IPS DF 4.7 (cell line): Measurements from ENCODE around the gene YJU2.
A peak's percentile ranks its signal among the peaks of the same experiment; 100 is the strongest.
"Not testable (repeated sequence)": the region's sequence is repeated elsewhere in the genome, so short reads cannot be mapped to it uniquely, and the experiment has no call there.

Source experiments
- DNase-seq: peaks from one replicate; pipeline ENCODE4 v3.0.0-alpha.2; 2013; ENCODE audit warnings: low spot score; ENCODE audit errors: extremely low read depth

The YJU2 gene

DNA sequence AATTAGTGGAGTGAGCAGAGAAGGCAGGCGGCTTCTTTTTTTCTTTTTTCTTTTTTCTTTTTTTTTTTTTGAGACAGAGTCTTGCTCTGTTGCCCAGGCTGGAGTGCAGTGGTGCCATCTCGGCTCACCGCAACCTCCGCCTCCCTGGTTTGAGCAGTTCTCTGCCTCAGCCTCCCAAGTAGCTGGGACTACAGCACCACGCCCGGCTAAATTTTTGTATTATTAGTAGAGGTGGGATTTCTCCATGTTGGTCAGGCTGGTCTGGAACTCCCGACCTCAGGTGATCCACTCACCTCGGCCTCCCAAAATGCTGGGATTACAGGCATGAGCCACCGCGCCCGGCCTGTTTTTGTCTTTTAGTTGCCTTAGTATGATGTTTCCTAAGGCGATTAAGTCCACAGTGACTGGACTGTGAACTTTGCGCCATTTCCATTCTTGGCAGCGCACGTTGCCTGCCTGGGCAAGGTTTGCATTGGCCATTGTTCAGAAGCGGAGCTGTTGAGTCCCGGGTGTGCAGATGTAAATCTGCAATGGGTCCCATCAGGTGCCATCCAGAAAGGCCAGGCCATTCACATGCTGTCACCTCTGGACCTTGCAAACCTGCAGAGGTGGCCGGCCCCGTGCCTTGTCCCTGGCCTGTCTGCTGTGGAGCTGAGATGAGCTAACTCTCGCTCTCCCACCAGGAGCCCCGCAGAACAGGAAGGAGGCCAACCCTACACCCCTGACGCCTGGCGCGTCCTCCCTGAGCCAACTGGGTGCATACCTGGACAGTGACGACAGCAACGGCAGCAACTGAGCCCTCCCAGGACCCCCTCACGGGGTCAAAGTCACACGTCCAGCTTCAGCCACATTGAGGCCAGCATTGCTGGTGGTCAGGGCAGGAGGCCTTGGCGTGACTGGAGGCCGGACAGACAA, 21.3 kb downstream of the YJU2 start:
- no peak for DNase-seq

DNA sequence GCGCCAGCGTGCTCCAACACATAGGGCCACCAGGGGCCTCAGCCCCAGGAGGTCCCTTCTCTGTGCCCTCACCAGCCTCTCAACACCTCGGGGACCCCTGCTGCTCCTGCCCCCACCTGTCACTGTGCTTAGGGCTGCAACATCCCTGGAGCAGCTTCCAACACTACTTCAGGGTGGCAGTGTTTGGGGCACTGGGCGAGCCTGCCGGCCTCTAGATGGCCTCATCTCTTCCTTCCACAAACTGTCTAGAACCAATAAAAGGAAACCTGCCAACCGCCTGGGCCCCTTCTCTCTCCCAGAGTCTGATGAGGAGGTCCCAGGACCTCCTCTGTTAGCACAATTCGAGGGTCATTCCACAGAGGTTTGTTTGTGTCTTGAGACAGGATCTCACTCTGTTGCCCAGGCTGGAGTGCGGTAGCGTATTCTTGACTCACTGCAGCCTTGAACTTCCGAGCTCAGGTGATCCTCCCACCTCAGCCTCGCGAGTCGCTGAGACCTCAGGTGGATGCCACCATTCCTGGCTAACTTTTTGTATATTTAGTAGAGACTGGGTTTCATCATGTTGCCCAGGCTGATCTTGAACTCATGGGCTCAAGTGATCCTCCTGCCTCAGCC, 22.0 kb downstream of the YJU2 start:
- DNase-seq = no peak

DNA sequence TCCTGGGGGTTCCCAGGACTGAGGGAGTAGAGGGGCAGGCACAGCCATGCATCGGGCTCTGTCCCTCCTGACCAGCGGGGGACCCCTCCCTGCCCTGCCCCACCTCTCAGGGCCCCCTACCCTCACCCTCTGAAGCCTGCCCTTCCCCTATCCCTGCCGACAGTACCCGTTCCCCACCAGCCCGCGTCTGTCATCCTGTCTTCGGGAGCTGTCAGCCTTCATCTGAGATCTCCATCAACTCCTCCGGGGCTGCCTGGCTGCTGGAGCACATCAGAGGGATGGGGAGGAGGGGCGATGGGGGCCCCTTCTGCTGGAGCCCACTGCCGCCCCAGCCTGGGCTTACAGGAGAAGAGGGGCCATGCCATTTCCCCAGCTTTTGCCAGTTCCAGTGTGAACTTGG, 26.0 kb downstream of the YJU2 start:
- DNase-seq = no peak

DNA sequence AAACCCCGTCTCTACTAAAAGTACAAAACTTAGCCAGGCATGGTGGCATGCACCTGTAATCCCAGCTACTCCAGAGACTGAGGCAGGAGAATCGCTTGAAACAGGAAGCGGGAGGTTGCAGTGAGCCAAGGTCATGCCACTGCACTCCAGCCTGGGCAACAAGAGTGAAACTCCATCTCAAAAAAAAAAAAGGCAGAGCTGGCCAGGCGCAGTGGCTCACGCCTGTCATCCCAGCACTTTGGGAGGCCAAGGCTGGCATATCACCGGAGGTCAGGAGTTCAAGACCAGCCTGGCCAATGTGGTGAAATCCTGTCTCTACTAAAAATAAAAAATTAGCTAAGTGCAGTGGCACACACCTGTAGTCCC, 27.4 kb downstream of the YJU2 start:
- not testable (repeated sequence) for DNase-seq

DNA sequence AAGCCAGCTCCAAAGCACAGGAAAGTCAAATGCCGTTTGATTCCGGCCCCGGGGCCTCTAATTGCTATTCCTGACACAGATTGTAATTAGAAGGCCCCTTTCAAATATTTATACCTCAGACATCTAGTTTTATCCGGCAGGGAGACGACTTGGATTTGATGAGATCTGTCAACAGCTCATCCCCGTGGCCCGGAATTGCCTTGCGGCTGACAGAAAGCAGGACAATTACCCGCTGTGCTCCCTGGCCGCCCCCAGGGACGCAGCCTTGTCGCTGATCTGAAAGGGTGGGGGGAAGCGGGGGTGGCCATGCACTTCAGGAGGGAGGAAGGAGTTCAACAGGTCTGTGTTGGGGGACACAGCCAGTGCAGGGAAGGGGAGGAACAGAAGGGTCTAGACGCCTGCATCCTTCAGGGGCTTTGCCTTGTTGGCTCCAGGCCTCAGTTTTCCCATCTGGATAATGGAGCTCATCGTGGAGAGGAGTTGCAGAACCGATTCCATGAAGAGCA, 30.4 kb downstream of the YJU2 start:
- DNase-seq = no peak

DNA sequence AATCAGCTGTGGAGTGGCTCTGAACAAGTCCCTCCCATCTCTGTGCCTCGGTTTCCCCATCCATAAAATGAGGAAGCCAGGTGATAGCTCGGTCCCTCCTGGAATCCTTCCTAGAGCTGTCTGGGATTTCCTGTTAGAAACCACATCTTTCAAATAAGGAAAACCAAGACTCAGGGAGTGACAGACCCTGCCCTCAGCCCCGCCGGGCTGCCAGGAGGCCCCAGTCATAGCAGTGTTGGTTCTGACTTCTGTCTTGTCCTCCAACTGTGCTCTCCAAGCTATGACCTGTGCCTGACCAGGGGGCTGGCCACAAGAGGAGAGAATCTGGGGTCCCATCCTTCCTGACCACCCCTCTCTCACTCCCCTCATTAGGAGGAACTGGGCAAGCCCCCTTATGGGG, 31.1 kb downstream of the YJU2 start:
- DNase-seq = no peak

DNA sequence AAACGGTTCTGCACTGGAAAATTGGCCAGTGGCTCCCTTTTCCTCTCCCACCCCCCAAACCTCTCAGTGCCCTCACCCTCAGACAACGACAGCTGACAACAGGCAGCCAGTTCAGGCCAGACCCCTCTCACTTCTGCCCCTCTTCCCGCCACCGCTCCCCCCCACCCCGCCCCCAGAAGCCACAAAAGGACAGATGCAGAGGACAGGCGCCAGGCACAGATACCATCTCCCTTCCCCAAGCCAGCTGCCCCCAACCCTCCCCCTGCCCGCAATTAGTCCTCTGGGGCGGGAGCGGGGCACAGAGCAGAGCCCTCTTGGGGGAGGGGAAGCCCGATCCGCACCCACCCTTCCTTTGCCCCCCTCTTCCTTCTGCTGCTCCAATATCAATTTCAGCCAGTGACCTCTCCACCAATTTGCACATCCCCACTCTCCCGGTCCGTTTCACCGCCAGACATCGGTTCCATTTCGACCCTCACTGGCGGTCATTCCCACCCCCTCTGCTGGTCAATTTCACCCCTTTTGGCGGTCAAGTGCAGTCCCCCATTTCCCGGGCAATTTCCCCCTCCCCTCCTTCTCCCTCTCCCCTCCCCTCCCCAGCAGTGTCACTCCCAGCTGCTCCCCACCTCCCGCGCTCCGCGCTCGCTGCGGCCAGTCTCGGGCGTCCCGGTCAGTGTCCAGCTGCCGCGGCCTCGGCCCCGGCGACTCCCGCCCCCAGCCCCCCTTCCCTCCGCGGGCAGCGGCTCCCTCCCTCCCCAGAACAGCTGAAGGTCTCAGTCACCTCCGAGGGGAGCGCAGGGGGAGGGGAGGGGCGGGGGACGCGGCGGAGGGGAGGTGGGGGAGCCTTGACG, 31.8 kb downstream of the YJU2 start, which contains the start of gene SHD:
TSS of gene SHD (plus strand) at position 848 of the 848 bp plus-strand sequence. CDS start 798 bp downstream, outside the sequence.
- no peak for DNase-seq

DNA sequence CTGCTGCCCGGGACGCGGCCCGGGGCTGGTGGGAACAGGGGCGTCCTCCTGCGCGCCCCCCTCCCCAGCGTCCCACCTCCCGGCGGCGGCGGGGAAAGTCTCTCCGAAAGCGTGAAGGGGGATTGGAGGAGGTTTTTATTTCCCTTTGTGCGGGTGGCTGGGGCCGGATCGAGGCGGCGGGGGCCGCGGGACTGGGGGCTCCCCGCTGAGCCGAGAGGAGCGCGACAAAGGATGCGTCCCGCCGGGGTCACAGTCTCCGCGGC, 32.3 kb downstream of the YJU2 start:
- no peak for DNase-seq

DNA sequence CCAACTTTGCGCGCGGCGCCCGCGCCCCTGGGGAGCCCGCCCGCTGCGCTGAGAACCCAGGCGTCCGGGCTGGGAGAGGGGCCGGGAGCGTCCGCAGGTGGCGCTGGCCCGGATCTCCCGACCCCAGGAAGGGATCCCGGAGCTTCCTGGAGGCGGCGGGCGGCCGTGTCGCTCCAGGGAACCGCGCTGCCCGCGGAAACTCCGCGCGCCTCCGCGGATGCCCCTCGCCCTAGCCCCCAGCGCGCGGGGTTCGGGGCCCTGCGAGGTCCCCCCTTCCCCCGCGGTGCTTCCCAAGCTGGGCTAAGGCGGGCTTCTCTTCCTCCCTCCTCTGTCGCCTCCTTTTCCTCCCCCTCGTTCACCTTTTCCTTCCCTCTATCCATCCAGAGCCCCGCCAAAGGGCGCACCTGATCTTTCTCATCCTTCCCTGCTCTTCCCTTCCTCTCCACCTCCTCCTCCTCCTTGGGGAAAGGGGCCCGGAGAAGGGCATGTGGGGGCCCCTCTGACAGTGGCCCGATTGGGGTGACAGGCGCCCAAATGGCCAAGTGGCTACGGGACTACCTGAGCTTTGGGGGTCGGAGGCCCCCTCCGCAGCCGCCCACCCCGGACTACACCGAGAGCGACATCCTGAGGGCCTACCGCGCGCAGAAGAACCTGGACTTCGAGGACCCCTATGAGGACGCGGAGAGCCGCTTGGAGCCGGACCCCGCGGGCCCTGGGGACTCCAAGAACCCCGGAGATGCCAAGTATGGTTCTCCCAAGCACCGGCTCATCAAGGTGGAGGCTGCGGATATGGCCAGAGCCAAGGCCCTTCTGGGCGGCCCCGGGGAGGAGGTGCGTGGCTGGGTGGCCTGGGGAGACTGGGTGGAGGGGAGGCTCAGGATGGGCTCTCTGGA, 32.9 kb downstream of the YJU2 start:
- DNase-seq = no peak

DNA sequence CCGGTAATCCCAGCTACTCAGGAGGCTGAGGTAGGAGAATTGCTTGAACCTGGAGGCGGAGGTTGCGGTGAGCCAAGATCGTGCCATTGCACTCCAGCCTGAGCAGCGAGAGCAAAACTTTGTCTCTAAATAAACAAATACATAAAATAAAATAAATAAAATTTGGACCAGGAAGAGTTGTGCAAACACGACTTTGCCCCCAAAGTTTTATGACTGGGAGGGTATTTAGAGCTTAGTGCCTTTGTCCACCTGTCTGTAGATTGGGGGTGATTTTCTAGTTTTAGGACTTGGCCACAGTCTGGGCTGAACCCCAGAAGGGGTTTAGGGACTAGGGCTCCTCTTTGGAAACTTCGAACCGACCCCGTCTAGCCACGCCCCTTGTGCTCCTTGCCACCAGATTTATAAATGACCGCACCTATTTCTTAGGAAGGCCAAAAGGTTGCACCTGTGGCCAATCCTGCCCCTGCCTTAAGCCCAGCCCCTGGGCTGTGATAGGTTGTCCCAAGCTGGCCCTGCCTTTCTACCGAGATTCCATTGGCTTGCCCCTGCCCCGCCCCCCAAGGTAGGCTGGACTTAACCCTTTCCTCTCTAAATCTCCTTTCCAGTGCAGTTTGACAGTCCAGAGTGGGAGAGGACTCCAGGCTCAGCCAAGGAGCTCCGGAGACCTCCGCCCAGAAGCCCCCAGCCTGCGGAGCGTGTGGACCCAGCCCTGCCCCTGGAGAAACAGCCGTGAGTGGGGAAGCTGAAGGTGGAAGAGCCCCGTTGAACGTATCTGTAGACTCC, 37.5 kb downstream of the YJU2 start:
- DNase-seq = peak; percentile 86

DNA sequence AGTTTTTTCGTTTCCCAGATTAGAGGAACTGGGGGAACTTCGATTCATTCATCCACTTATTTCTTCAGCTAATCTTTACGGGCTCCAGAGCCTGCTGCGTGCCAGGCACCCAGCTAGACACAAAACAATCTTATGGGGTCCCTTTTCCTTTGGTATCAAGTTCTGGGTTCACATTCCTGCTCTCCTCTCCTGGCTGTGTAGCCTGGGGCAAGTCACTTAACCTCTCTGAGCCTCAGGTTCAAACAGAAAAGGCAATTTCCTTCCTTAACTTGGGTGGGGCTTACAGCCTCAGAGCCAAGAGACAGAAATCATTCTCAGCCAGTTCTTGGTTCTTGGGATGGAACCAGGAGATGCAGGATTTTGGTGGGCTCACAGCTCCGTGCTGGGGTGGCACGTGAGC, 38.1 kb downstream of the YJU2 start:
- no peak for DNase-seq

DNA sequence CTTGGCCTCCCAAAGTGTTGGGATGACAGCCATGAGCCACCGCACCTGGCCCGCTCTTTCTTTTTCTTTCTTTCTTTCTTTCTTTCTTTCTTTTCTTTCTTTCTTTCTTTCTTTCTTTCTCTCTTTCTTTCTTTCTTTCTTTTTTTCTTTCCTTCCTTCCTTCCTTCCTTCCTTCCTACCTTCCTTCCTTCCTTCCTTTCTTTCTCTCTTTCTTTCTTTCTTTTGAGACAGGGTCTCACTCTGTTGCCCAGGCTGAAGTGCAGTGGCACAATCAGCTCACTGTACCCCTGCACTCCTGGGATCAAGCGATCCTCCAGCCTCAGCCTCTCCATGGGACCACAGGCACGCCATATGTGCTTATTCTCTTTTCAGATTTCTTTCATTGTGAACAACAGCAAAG, 39.3 kb downstream of the YJU2 start:
- DNase-seq = not testable (repeated sequence)

DNA sequence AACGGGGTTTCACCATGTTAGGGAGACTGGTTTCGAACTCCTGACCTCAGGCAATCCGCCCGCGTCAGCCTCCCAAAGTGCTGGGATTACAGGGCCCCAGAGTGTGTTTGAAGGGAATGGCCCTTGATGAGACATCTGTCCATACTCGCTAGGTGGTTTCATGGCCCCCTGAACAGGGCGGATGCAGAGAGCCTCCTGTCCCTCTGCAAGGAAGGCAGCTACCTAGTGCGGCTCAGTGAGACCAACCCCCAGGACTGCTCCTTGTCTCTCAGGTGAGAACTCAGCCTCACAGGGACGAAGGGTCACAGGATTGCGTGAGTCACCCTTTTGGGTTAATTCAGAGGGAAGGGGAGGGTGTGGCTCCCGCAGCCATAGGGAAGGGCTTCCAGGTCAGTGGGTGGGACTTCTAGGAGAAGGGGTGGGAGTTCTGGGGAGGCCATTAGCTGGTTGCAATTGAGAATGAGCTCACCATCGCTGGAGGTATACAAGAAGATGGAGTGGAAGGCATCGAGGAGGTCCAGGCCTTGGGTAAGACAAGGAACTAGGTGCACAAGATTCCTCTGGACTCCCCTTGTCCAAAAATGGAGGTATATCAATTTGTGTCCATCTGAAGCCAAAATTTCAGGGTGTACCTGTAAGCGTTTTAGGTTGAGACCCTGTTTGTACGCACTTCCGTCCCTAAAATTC, 41.4 kb downstream of the YJU2 start:
- no peak for DNase-seq

DNA sequence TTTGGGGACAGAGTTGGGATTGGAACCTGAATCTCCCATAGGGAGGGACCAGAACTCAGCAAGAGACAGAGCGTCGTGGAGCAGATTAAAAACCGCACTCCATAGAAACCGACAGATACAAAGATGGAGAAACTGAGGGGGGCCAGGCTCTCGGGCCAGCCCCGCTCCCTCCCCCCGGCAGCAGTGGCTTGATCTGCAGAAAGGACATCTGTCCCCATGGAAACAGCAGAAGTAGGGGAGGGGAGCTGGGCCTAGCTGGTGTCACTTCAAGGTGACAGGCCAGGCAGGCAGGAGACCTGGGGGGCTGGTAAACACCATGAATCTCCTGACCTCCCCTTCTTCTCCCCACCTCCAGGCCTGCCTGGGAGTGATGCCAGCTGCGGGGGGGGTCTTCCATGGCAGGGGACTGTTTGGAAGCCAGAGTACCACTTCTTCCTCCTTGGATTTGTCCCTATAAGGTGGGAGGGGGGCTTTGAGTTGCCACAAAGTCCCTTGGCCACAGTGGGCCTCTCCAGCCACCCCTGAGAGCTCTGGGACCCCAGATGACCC, 44.4 kb downstream of the YJU2 start:
- DNase-seq = no peak

DNA sequence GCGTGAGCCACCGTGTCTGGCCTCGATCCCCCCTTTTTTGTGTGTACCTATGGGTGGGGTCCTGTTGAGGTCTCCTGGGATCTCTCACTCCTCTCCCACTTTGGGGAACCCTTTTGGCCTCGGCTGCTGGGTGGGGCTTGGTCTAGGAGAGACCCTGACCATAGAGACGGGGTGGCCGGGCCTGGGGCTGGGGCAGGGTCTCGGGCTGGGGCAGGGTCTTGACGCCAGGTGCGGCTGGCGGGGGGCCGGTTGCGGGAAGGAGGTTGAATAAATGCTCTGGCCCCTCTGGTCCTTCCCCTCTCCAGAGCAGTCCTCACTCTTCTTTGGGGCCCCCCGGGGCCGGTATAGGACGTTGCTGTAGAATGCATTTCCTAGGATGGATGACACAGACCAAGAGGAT, 45.6 kb downstream of the YJU2 start:
- no peak for DNase-seq

DNA sequence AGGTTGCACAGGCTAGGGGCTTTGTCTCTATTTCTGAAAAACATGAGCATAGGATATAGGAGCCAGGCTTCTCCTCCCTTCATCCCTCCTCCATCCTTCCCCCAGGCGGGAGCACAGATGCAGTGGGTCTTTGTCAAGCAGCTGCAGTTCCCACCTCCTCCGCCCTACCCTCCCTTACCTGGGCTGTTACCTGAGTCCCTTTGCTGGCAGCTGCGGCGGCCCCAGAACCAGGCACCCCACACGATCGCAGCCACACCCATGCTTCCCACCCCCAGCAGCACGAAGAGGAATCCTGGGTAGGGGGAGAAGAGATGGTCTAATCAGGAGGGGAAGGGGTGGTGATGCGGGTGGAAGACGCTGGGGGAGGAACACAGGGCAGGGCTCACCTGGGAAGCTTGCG, 47.5 kb downstream of the YJU2 start:
- DNase-seq = no peak

DNA sequence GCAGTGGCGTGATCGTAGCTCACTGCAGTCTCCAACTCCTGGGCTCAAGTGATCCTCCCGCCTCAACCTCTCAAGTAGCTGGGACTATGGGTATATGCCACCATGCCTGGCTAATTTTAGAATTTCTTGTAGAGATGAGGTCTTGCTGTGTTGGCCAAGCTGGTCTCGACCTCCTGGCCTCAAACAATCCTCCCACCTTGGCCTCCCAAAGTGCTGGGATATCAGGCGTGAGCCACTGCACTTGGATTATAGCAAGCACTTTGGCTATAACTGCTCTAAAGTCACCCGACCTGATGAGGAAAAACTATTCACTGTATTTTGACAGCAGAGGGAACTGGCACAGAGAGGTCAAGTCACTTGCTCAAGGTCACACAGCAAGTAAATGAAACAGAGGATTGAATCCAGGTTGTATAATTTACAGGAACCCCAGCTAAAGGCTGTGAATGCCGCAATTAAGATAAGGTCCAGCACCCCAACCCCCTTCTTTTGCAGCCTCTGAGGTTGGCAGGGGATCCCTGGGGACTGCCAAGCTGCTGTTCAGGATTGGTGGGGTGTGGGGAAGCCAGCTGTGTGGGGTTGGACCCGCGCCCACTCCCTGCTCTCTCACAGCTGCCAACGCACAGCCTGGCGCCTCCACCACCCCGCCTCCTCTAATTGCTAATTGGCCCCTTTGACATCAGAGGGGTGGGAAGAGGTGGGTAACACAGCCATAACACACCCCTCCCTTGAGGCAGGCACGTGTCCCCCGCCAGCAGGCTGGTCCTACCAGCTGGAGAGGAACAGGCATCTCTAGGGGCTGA, 49.3 kb downstream of the YJU2 start:
- DNase-seq = no peak
